ENCODE measurements around the gene TAL1. TPM values are rescaled to one million over a fixed set of nuclear protein-coding genes. Genes with fewer than 3 reads are reported as not detected.
"Not testable (repeated sequence)": the region's sequence is repeated elsewhere in the genome, so short reads cannot be mapped to it uniquely, and the experiment has no call there.

The TAL1 gene
- total and polyA plus RNA-seq, 2 donors (not counting 3 experiments of a cell fraction or from before 2014, with no cell fraction given) = 36.7 to 52.4 TPM

- POLR2A ChIA-PET; H3K9me1 ChIP-seq (replicated peaks; ENCODE audit: control insufficient read depth, extremely low read depth, insufficient read depth, low read length); H3K79me2 ChIP-seq (ENCODE audit: control insufficient read depth, insufficient read depth, low read length); H2AFZ ChIP-seq (ENCODE audit: low read depth, low read length); H3K27ac ChIP-seq (ENCODE audit: insufficient read depth, low read depth, low read length); H3K4me3 ChIP-seq (replicated peaks in 1 of 3; ENCODE audit: insufficient read depth in 1 of 3, low read depth in 1 of 3, low read length in 3 of 3); H3K9me3 ChIP-seq (replicated peaks; ENCODE audit: control insufficient read depth, insufficient read depth, low read length); H4K20me1 ChIP-seq (replicated peaks; ENCODE audit: control insufficient read depth, extremely low read depth, insufficient read depth, low read length); H3K9ac ChIP-seq (replicated peaks; ENCODE audit: extremely low read depth, insufficient read depth, low read length); intact Hi-C loops (cut with micrococcal nuclease); H3K4me1 ChIP-seq (ENCODE audit: control insufficient read depth, extremely low read depth, insufficient read depth, low read length); H3K36me3 ChIP-seq (ENCODE audit: control insufficient read depth in 2 of 2, extremely low read depth in 1 of 2, insufficient read depth in 2 of 2, low read length in 2 of 2); BruUV-seq (replicated peaks); H3K27me3 ChIP-seq (ENCODE audit: control insufficient read depth in 2 of 2, insufficient read depth in 2 of 2, low read length in 2 of 2); FAIRE-seq; DNase-seq (ENCODE audit: low read depth, low spot score); dilution Hi-C loops (cut with MboI; ENCODE audit: extremely low pct_ligation_motif_present, low sequenced_read_pairs); H3K4me2 ChIP-seq (ENCODE audit: insufficient read depth, low read length): not testable (repeated sequence)
- CTCF ChIA-PET = interaction anchor here (1.2 to 1.8 kb wide), 2 partner anchors 8 to 11 kb away, joined by 3 to 7 read pairs; no protein-coding TSS in a partner anchor
Measured at GRCh38 chr1:47203504-47203903, 28.5 kb downstream of the TAL1 start.

GRCh38 chr1:47201179-47201578 is 30.8 kb downstream of the TAL1 start:
- Histone ChIP-seq H3K9me1 (replicated peaks; ENCODE audit: control insufficient read depth, extremely low read depth, insufficient read depth, low read length) (no peaks in the 10 kb centered on the region), H3K4me1 (ENCODE audit: control insufficient read depth, extremely low read depth, insufficient read depth, low read length) (no peaks in the 10 kb centered on the region), H3K27me3 (ENCODE audit: control insufficient read depth in 2 of 2, insufficient read depth in 2 of 2, low read length in 2 of 2) (no peaks in the 10 kb centered on the region), H3K79me2 (ENCODE audit: control insufficient read depth, insufficient read depth, low read length) (no peaks in the 10 kb centered on the region), H3K9ac (replicated peaks; ENCODE audit: extremely low read depth, insufficient read depth, low read length) (no peak overlapping the region), H3K9me3 (replicated peaks; ENCODE audit: control insufficient read depth, insufficient read depth, low read length) (no peaks in the 10 kb centered on the region), H3K36me3 (ENCODE audit: control insufficient read depth in 2 of 2, extremely low read depth in 1 of 2, insufficient read depth in 2 of 2, low read length in 2 of 2) (no peaks in the 10 kb centered on the region), H2AFZ (ENCODE audit: low read depth, low read length) (peak overlapping the region; percentile 26), H4K20me1 (replicated peaks; ENCODE audit: control insufficient read depth, extremely low read depth, insufficient read depth, low read length) (no peaks in the 10 kb centered on the region), H3K4me3 (replicated peaks in 1 of 3; ENCODE audit: insufficient read depth in 1 of 3, low read depth in 1 of 3, low read length in 3 of 3) (no peak overlapping the region), H3K27ac (ENCODE audit: insufficient read depth, low read depth, low read length) (no peak overlapping the region), H3K4me2 (ENCODE audit: insufficient read depth, low read length) (no peak overlapping the region)
- TF ChIP-seq EZH2 (IDR thresholded peaks at IDR 0.05; ENCODE audit: borderline replicate concordance, low read depth, low read length, severe bottlenecking) = no peak
- no peak for TF ChIP-seq POLR2A (IDR thresholded peaks at IDR 0.05; ENCODE audit: low read depth, low read length)
- TF ChIP-seq MAX (IDR thresholded peaks at IDR 0.05; ENCODE audit: insufficient read depth, insufficient read length) = no peak
- no peak for TF ChIP-seq JUN (IDR thresholded peaks at IDR 0.05; ENCODE audit: borderline replicate concordance, insufficient read depth, insufficient read length, low read depth)
- TF ChIP-seq POLR2AphosphoS5 (IDR thresholded peaks at IDR 0.05; ENCODE audit: insufficient read depth, low read depth, low read length) = no peak
- no peak for TF ChIP-seq CTCF (IDR thresholded peaks at IDR 0.05; ENCODE audit: extremely low read depth in 1 of 2, insufficient read depth in 1 of 2, low read depth in 1 of 2, low read length in 2 of 2)
- TF ChIP-seq MYC (IDR thresholded peaks at IDR 0.05; ENCODE audit: low read depth, low read length) = no peak
- TF ChIP-seq GATA2 (IDR thresholded peaks at IDR 0.05; ENCODE audit: insufficient read depth, insufficient read length, low read depth, low read length) = no peak
- ChIA-PET POLR2A (no interaction called here), CTCF (interaction anchor here (0.8 to 3.6 kb wide), 9 partner anchors 9 to 525 kb away, joined by 3 to 26 read pairs (median 4); partner anchors contain the start of gene PDZK1IP1)
- peak; percentile 29 for DNase-seq (ENCODE audit: low read depth, low spot score)
- intact Hi-C loops (cut with micrococcal nuclease) (no loop called here), dilution Hi-C loops (cut with MboI; ENCODE audit: extremely low pct_ligation_motif_present, low sequenced_read_pairs) (no loop called here)
- BruUV-seq (replicated peaks) = no TSS peak
- FAIRE-seq = peak; percentile 21
